ENCODE results near the gene APBA1.

DNA sequence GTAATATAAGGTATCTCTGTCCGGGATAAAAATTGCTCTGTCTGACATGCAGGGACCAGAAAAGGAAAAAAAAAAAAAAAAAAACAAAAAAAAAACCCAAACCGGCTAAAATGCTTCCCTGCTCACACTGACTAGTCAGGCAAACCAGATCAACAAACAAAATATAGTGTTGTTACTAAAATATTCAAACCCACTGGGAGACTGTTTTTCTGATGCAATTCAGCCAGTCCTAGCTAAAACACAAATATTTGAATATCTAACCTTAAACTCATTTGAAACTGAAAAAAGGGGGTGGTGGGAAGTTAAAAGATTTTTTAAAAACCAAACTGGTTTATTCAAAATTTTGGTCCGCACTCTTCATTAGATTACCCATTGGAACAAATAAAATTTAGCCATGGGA, 61.0 kb downstream of the APBA1 start:
- no peak for TF ChIP-seq TAF1 (IDR thresholded peaks at IDR 0.05; ENCODE audit: low read depth, low read length)
- no peak for TF ChIP-seq POLR2A (IDR thresholded peaks at IDR 0.05; ENCODE audit: low read depth, low read length)
- TF ChIP-seq SPI1 (IDR thresholded peaks at IDR 0.05; ENCODE audit: low read depth, low read length), result no peak
- TF ChIP-seq POLR2AphosphoS5 (IDR thresholded peaks at IDR 0.05; ENCODE audit: low read depth, low read length), result no peak
